C4-2B (cell line): ENCODE measurements around the gene GSPT1.

Experiments used
- ZFX ChIP-seq: fragments of 450-650 bp; IDR thresholded peaks from 2 replicates; pipeline ENCODE4 v1.6.1; 2017
- TF ChIP-seq, protein P1 (sequence below): fragments of 450-650 bp; conservative IDR thresholded peaks from 2 replicates; pipeline ENCODE4 v1.5.1; 2017; ENCODE audit warnings: mild to moderate bottlenecking

DNA sequence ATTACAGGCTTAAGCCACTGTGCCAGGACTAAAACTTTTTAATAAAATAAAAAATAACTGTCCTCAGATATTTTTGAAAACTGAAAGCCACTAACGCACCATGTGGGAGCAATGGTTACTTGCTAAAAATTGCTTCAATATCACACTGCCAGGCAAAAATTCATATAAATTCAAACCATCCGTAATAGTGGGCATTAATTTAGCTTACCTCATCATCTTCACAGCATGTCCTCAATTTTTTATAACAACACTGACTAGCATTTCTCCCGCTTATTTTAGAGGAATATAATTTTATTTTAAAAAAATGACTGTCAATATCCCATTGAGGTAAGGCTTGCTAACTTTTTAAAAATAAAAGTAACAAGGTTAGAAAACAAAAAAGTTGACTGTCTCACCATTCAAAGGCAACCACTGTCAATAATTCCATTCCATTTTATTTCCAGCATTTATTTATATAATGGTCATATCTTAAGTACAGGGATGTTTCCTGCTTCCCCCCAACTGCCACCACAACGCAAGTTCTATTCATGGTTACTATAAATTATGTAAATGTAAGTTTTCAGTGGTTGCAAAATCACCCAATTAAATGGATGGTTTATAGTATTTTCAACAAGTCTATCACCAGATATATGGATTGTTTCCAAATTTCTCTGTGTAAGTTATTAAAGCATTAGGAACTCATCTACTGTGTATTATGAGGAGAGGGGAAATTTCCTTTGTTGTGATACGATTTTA lies 25.4 kb downstream of the GSPT1 start:
- TF ChIP-seq, protein P1, sequence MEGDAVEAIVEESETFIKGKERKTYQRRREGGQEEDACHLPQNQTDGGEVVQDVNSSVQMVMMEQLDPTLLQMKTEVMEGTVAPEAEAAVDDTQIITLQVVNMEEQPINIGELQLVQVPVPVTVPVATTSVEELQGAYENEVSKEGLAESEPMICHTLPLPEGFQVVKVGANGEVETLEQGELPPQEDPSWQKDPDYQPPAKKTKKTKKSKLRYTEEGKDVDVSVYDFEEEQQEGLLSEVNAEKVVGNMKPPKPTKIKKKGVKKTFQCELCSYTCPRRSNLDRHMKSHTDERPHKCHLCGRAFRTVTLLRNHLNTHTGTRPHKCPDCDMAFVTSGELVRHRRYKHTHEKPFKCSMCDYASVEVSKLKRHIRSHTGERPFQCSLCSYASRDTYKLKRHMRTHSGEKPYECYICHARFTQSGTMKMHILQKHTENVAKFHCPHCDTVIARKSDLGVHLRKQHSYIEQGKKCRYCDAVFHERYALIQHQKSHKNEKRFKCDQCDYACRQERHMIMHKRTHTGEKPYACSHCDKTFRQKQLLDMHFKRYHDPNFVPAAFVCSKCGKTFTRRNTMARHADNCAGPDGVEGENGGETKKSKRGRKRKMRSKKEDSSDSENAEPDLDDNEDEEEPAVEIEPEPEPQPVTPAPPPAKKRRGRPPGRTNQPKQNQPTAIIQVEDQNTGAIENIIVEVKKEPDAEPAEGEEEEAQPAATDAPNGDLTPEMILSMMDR: no peak
- TF ChIP-seq ZFX: no peak
